Suprapubic skin (tissue), 4 donors: Measurements from ENCODE around the gene MAP7D2. TPM values are rescaled to one million over a fixed set of nuclear protein-coding genes. Genes with fewer than 3 reads are reported as not detected.

Experiments used
- DNase-seq, 2 donors: peaks; one replicate each; pipeline ENCODE4 v3.0.0-alpha.2; 2019; ENCODE audit warnings: low spot score in 2 of 2
- H3K27ac ChIP-seq: fragments of 200-600 bp; sonication (generic); one replicate; pipeline ENCODE4 v1.5.1; 2019
- H3K27me3 ChIP-seq: fragments of 200-600 bp; sonication (generic); one replicate; pipeline ENCODE4 v1.5.1; 2019
- H3K36me3 ChIP-seq: fragments of 200-600 bp; sonication (generic); one replicate; pipeline ENCODE4 v1.5.1; 2019
- H3K4me1 ChIP-seq: fragments of 200-600 bp; sonication (generic); one replicate; pipeline ENCODE4 v1.5.1; 2019
- H3K4me3 ChIP-seq: fragments of 200-600 bp; sonication (generic); one replicate; pipeline ENCODE4 v1.5.1; 2019; ENCODE audit warnings: mild to moderate bottlenecking
- H3K9me3 ChIP-seq: fragments of 200-600 bp; sonication (generic); one replicate; pipeline ENCODE4 v1.5.1; 2019
- EP300 ChIP-seq: sonication (generic); formaldehyde crosslinking; IDR thresholded peaks from one replicate; pipeline ENCODE4 v1.6.1; 2017; ENCODE audit warnings: antibody characterized with exemption
- POLR2A ChIP-seq, 2 donors: fragments of 450-650 bp; IDR thresholded peaks; one replicate each; pipeline ENCODE4 v1.6.1; 2017; ENCODE audit warnings: antibody characterized with exemption in 2 of 2, mild to moderate bottlenecking in 2 of 2, moderate library complexity in 2 of 2
- POLR2AphosphoS5 ChIP-seq, 3 donors: sonication (generic); formaldehyde crosslinking; IDR thresholded peaks; one replicate each; pipeline ENCODE4 v1.6.1; 2017; ENCODE audit warnings: antibody characterized with exemption in 3 of 3
- WGBS: methylation state at CpG from one replicate; pipeline ENCODE4 v1.1.5; 2018; 5-methylcytosine and 5-hydroxymethylcytosine counted together
- total RNA-seq, 4 donors: library from RNA; depleted of rRNA; stranded (reverse); fragments of >200 nt; gene quantifications; one replicate each; pipeline ENCODE4 v1.1.0, GENCODE V29; 2016
- TF ChIP-seq, protein P1 (sequence below), 2 donors: fragments of 200-600 bp in 1 of 2; fragments of 450-650 bp in 1 of 2; sonication (generic) in 1 of 2; IDR thresholded peaks; one replicate each; pipeline ENCODE4 v1.5.1; 2016 to 2019; ENCODE audit warnings: antibody characterized with exemption in 2 of 2, mild to moderate bottlenecking in 1 of 2, moderate library complexity in 1 of 2

Gene MAP7D2
- total RNA-seq, 4 donors from 2014 or later = 0.78 to 6.3 (median 1.4) TPM; not detected in 1

DNA sequence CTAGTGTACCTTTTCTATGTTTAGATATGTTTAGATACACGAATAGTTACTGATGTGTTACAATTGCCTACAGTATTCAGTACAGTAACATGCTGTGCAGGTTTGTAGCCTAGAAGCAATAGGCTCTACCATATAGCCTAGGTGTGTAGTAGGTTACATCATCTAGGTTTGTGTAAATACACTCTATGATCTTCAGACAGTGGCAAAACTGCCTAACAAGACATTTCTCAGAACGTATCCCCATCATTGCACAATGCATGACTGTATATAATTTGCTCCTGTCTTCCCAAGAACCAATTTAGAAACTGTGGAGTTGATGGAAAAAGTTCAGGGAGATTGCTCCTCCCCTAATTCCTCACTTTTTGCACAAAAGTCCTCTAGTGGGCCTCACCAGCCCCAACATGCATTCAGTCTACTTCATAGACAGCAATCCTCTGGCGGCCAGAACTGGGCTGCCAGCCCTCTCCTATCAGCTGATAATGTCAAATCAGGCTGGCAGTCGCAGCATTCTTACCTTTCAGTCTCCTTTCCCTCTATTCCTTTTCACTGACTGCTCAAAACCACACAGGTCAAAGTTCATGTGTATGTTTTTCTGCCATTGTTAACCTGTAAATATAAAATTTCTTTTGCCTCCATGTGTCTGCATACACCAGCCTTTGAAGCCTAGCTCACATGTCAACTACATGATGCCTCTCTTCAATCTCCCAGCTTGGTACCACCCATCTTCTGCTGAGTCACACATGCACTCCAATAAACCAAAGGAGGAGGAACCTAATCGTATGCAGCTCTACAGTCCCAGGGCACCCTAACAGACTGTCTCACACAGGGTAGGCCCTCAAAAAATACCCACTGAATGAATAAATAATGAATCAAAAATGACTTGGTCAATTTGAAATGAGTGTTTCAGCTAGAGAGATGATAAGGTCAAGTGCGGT is 157.9 kb downstream of the MAP7D2 start:
- H3K27me3 ChIP-seq = no peaks in the 10 kb centered on the region
- no peak overlapping the region for H3K27ac ChIP-seq
- DNase-seq = no peak
- no peak overlapping the region for H3K4me3 ChIP-seq
- no peaks in the 10 kb centered on the region for H3K4me1 ChIP-seq
- WGBS = 79% methylated on average over 6 of the region's 6 CpGs
- no peaks in the 10 kb centered on the region for H3K9me3 ChIP-seq
- no peaks in the 10 kb centered on the region for H3K36me3 ChIP-seq
- TF ChIP-seq POLR2A (IDR thresholded peaks at IDR 0.05) (no peak), POLR2AphosphoS5 (IDR thresholded peaks at IDR 0.05) (no peak), EP300 (no peak)
- TF ChIP-seq, protein P1, sequence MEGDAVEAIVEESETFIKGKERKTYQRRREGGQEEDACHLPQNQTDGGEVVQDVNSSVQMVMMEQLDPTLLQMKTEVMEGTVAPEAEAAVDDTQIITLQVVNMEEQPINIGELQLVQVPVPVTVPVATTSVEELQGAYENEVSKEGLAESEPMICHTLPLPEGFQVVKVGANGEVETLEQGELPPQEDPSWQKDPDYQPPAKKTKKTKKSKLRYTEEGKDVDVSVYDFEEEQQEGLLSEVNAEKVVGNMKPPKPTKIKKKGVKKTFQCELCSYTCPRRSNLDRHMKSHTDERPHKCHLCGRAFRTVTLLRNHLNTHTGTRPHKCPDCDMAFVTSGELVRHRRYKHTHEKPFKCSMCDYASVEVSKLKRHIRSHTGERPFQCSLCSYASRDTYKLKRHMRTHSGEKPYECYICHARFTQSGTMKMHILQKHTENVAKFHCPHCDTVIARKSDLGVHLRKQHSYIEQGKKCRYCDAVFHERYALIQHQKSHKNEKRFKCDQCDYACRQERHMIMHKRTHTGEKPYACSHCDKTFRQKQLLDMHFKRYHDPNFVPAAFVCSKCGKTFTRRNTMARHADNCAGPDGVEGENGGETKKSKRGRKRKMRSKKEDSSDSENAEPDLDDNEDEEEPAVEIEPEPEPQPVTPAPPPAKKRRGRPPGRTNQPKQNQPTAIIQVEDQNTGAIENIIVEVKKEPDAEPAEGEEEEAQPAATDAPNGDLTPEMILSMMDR (IDR thresholded peaks at IDR 0.05) = no peak

DNA sequence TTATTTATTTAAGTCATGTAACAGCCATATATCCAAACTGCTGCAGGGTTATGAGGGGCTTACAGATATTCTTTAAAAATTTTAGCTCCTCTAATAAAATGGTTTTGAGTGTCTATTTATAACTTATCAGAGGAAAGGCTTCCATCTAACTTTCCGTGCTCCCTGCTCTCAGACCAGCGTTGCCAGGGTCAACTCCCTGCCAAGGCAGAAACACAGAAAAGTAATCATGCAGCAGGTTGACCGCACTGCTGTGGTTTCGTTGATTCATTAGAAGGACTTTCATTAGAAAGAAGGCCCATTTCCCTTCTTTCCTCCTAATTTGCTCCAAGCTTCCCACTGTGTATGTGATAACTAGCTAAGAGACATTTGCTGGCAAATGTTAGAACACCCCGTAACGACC is 159.8 kb downstream of the MAP7D2 start:
- TF ChIP-seq EP300 = no peak
- TF ChIP-seq POLR2A (IDR thresholded peaks at IDR 0.05) = no peak
- TF ChIP-seq, protein P1 (IDR thresholded peaks at IDR 0.05) = no peak
- no peak for TF ChIP-seq POLR2AphosphoS5 (IDR thresholded peaks at IDR 0.05)
- no peak overlapping the region for H3K4me3 ChIP-seq
- H3K36me3 ChIP-seq = no peaks in the 10 kb centered on the region
- no peaks in the 10 kb centered on the region for H3K9me3 ChIP-seq
- H3K27me3 ChIP-seq = no peaks in the 10 kb centered on the region
- no peak for DNase-seq
- H3K27ac ChIP-seq = no peak overlapping the region
- WGBS = 77% methylated on average over 6 of the region's 6 CpGs
- H3K4me1 ChIP-seq = no peaks in the 10 kb centered on the region

Other genes with a start within 250 kb of the MAP7D2 start
- gene SH3KBP1, start 229.3 kb downstream of the MAP7D2 start, total RNA-seq = 10 to 100 TPM in 3 of 4 donors, 1 to 10 TPM in 1; 6.8 to 18.5 (median 14.1) TPM
- 10 to 100 TPM in 1 of 4 donors, 1 to 10 TPM in 3; 6.0 to 16.3 (median 7.4) TPM for gene BCLAF3, start 125.8 kb downstream of the MAP7D2 start, total RNA-seq
- 10 to 100 TPM; 41.5 to 56.8 (median 45.2) TPM for gene EIF1AX, start 24.9 kb upstream of the MAP7D2 start, total RNA-seq
- 10 to 100 TPM; 27.2 to 36.0 (median 32.2) TPM for gene RPS6KA3, start 150.0 kb upstream of the MAP7D2 start, total RNA-seq